HEK293T (cell line): ENCODE results near the gene CAMK2A.
A peak's percentile ranks its signal among the peaks of the same experiment; 100 is the strongest.

ENCODE experiments used
- CTCF ChIA-PET: fragments of 350-600 bp; formaldehyde crosslinking; extraction: SDS; loops from one replicate; lab custom pipeline; 2021; ENCODE audit warnings: antibody characterized with exemption, inconsistent platforms; lab: Yijun Ruan, JAX
- POLR2A ChIA-PET: fragments of 350-600 bp; formaldehyde crosslinking; extraction: SDS; loops from one replicate; lab custom pipeline; 2020; ENCODE audit warnings: antibody characterized with exemption, inconsistent platforms; lab: Yijun Ruan, JAX
- DNase-seq: peaks from one replicate; pipeline ENCODE4 v3.0.0; 2012; ENCODE audit warnings: mixed read lengths; ENCODE audit errors: extremely low spot score
- ARNT ChIP-seq: fragments of 450-650 bp; IDR thresholded peaks from 2 replicates; pipeline ENCODE4 v1.6.1; 2017; ENCODE audit warnings: mild to moderate bottlenecking
- BHLHE40 ChIP-seq: fragments of 450-650 bp; IDR thresholded peaks from 2 replicates; pipeline ENCODE4 v1.6.1; 2016; ENCODE audit warnings: mild to moderate bottlenecking, moderate library complexity, borderline replicate concordance
- CTBP1 ChIP-seq: fragments of 450-650 bp; IDR thresholded peaks from 2 replicates; pipeline ENCODE4 v1.6.1; 2016; ENCODE audit warnings: borderline replicate concordance
- ELF4 ChIP-seq: fragments of 450-650 bp; IDR thresholded peaks from 2 replicates; pipeline ENCODE4 v1.6.1; 2017; ENCODE audit warnings: antibody characterized with exemption
- FOXA1 ChIP-seq: fragments of 450-650 bp; IDR thresholded peaks from 2 replicates; pipeline ENCODE4 v1.6.1; 2016; ENCODE audit warnings: mild to moderate bottlenecking
- FOXK2 ChIP-seq: fragments of 450-650 bp; IDR thresholded peaks from 2 replicates; pipeline ENCODE4 v1.6.1; 2016; ENCODE audit warnings: mild to moderate bottlenecking
- FOXM1 ChIP-seq: fragments of 450-650 bp; IDR thresholded peaks from 2 replicates; pipeline ENCODE4 v1.6.1; 2017; ENCODE audit warnings: mild to moderate bottlenecking, borderline replicate concordance
- HDGF ChIP-seq: fragments of 450-650 bp; IDR thresholded peaks from 2 replicates; pipeline ENCODE4 v1.6.1; 2017; ENCODE audit warnings: antibody characterized with exemption, borderline replicate concordance
- L3MBTL2 ChIP-seq: fragments of 450-650 bp; conservative IDR thresholded peaks from 2 replicates; pipeline ENCODE4 v1.6.1; 2016; ENCODE audit warnings: mild to moderate bottlenecking
- LEF1 ChIP-seq: fragments of 450-650 bp; IDR thresholded peaks from 2 replicates; pipeline ENCODE4 v1.6.1; 2017; ENCODE audit warnings: mild to moderate bottlenecking, borderline replicate concordance
- NFRKB ChIP-seq: fragments of 450-650 bp; IDR thresholded peaks from 2 replicates; pipeline ENCODE4 v1.6.1; 2016; ENCODE audit warnings: mild to moderate bottlenecking, moderate library complexity
- PKNOX1 ChIP-seq: fragments of 450-650 bp; IDR thresholded peaks from 2 replicates; pipeline ENCODE4 v1.6.1; 2016
- SP1 ChIP-seq: fragments of 450-650 bp; IDR thresholded peaks from 2 replicates; pipeline ENCODE4 v1.6.1; 2017
- SUZ12 ChIP-seq: fragments of 450-650 bp; IDR thresholded peaks from 2 replicates; pipeline ENCODE4 v1.6.1; 2016; ENCODE audit warnings: mild to moderate bottlenecking
- TARDBP ChIP-seq: fragments of 450-650 bp; IDR thresholded peaks from 2 replicates; pipeline ENCODE4 v1.6.1; 2016
- ZNF384 ChIP-seq: fragments of 450-650 bp; IDR thresholded peaks from 2 replicates; pipeline ENCODE4 v1.6.1; 2016

Gene CAMK2A

GRCh38 chr5:150175536-150175935 lies 114.0 kb downstream of the CAMK2A start:
- DNase-seq = peak; percentile 70
- ChIA-PET POLR2A (interaction anchor here (1.0 kb wide), 2 partner anchors 12 to 53 kb away, joined by 3 read pairs; no protein-coding TSS in a partner anchor), CTCF (interaction anchor here (1.0 to 1.6 kb wide), 5 partner anchors 7 to 89 kb away, joined by 3 to 8 read pairs (median 4); partner anchors contain the start of genes CDX1 and CSF1R)
- TF ChIP-seq ELF4 (no peak), FOXM1 (no peak), BHLHE40 (no peak), SUZ12 (no peak), L3MBTL2 (no peak), ARNT (no peak), ZNF384 (no peak), HDGF (no peak), FOXA1 (no peak), PKNOX1 (no peak), FOXK2 (no peak), TARDBP (no peak), SP1 (no peak), LEF1 (no peak)

DNA sequence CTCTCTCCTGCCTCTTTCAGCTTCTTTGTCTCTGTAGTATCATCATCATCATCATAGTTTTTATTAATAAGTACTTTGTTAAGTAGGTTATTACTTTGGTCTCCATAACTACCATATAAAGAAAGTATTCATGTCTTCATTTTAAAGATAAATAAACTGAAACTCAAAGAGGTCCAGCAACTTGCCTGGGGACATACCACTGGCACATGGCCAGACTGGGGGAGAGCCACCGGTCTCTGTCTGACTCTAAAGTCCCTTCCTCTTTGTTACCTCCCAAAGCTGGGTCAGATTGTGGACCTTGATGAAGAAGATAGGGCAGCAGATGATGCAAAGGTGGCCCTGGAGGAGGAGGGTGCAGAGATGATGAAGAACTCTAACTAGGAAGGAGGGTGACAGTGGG lies 114.5 kb downstream of the CAMK2A start:
- DNase-seq = no peak
- TF ChIP-seq ELF4 = no peak
- TF ChIP-seq NFRKB = no peak
- TF ChIP-seq LEF1 = no peak
- TF ChIP-seq FOXA1 = no peak
- CTCF ChIA-PET = interaction anchor here (1.0 to 1.6 kb wide), 4 partner anchors 9 to 88 kb away, joined by 3 to 8 read pairs (median 4); partner anchors contain the start of genes CDX1 and CSF1R
- POLR2A ChIA-PET = interaction anchor here (1.0 kb wide), 2 partner anchors 11 to 54 kb away, joined by 3 read pairs; no protein-coding TSS in a partner anchor

DNA sequence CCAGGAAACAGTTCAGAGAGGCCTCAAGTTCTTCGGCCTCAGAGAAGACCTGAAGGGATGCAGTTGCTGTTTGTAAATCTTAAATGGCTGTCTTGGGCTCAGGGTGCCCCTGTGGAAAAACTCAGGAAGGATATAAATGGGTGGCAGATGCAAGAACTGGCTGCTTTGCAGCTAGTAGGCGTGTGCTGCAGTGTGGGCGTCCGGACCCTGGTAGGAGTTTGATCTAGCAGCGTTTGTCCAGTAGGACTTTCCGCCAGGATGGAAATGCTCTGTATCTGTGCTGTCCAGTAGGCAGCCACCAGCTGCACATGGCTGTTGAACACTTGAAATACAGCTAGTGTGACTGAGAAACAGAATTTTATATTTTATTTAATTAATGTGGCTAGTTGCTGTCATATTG lies 115.3 kb downstream of the CAMK2A start:
- CTCF ChIA-PET = interaction anchor here (1.1 to 1.8 kb wide), 2 partner anchors 8 to 12 kb away, joined by 3 to 13 read pairs; partner anchors contain the start of gene CDX1
- no peak for DNase-seq
- POLR2A ChIA-PET = no interaction called here
- no peak for TF ChIP-seq NFRKB
- no peak for TF ChIP-seq CTBP1
- no peak for TF ChIP-seq ELF4
- no peak for TF ChIP-seq L3MBTL2
- no peak for TF ChIP-seq FOXM1
- no peak for TF ChIP-seq BHLHE40
- no peak for TF ChIP-seq ZNF384
- TF ChIP-seq SP1 = no peak
- TF ChIP-seq TARDBP = no peak
- no peak for TF ChIP-seq FOXK2
- TF ChIP-seq FOXA1 = no peak
- no peak for TF ChIP-seq SUZ12
- no peak for TF ChIP-seq HDGF
- TF ChIP-seq PKNOX1 = no peak
- no peak for TF ChIP-seq LEF1
- TF ChIP-seq ARNT = no peak

DNA sequence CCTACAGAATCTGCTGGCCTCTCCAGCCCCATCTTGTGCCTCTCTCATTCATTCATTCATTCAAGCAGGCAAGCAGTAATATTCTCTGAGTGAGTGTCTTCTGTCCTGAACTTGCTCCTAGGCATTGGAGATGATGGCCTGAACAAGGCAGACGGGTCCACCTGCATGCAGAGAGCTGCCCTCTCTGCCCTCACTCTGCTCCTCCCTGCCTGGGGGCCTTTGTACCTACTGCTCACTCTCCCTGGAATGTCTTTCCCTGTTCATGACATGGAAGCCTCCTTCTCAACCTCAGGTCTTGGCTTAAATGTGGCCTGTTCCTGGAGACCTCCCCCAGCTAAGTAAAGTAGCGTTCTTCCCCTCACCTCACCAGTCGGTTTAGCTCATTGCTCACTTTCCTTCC lies 116.4 kb downstream of the CAMK2A start:
- POLR2A ChIA-PET = interaction anchor here (1.6 kb wide), 1 partner anchor 11 kb away, joined by 5 read pairs; no protein-coding TSS in a partner anchor
- CTCF ChIA-PET = interaction anchor here (0.7 to 1.8 kb wide), 2 partner anchors 11 to 260 kb away, joined by 3 to 13 read pairs; no protein-coding TSS in a partner anchor
- no peak for TF ChIP-seq CTBP1
- no peak for TF ChIP-seq FOXA1
- no peak for TF ChIP-seq FOXM1
- TF ChIP-seq FOXK2 = no peak
- TF ChIP-seq SP1 = no peak
- TF ChIP-seq HDGF = no peak
- TF ChIP-seq SUZ12 = no peak
- no peak for TF ChIP-seq ZNF384
- TF ChIP-seq BHLHE40 = no peak
- no peak for TF ChIP-seq LEF1
- TF ChIP-seq TARDBP = no peak
- no peak for TF ChIP-seq ELF4
- TF ChIP-seq PKNOX1 = no peak
- no peak for TF ChIP-seq NFRKB
- no peak for TF ChIP-seq L3MBTL2
- no peak for DNase-seq

- no peak for TF ChIP-seq NFRKB
- TF ChIP-seq SUZ12 = no peak
- no peak for TF ChIP-seq LEF1
- no peak for TF ChIP-seq ZNF384
- TF ChIP-seq BHLHE40 = no peak
- no peak for TF ChIP-seq SP1
- no peak for TF ChIP-seq PKNOX1
- no peak for TF ChIP-seq TARDBP
- TF ChIP-seq L3MBTL2 = no peak
- no peak for TF ChIP-seq FOXM1
- TF ChIP-seq ARNT = no peak
- TF ChIP-seq ELF4 = no peak
- TF ChIP-seq HDGF = no peak
- no peak for TF ChIP-seq FOXK2
- TF ChIP-seq CTBP1 = no peak
- TF ChIP-seq FOXA1 = no peak
- DNase-seq = no peak
- ChIA-PET CTCF (interaction anchor here (0.5 to 3.2 kb wide), 3 partner anchors 10 to 261 kb away, joined by 3 to 12 read pairs (median 5); no protein-coding TSS in a partner anchor), POLR2A (interaction anchor here (1.6 kb wide), 1 partner anchor 10 kb away, joined by 5 read pairs; no protein-coding TSS in a partner anchor)
These were observed 117.0 kb downstream of the CAMK2A start for GRCh38 chr5:150172556-150172955.
